SU-DHL-6 (cell line): ENCODE measurements around the gene SLC1A5.
A peak's percentile ranks its signal among the peaks of the same experiment; 100 is the strongest.

ENCODE experiments used
- H2AFZ ChIP-seq: fragments of 200-600 bp; sonication (generic); 2 replicates; pipeline ENCODE4 v1.6.1; 2014; ENCODE audit warnings: low read depth, mild to moderate bottlenecking, moderate library complexity, mixed read lengths, antibody characterized with exemption, low read length; ENCODE audit not compliant: severe bottlenecking
- H3F3A ChIP-seq: fragments of 200-600 bp; shearing (Covaris generic); 2 replicates; pipeline ENCODE4 v1.6.0; 2016; ENCODE audit warnings: antibody characterized with exemption, mild to moderate bottlenecking; ENCODE audit not compliant: insufficient read depth
- H3K27ac ChIP-seq: fragments of 200-600 bp; sonication (generic); 2 replicates; pipeline ENCODE4 v1.5.1; 2016; ENCODE audit warnings: low read depth, mild to moderate bottlenecking, low read length, moderate library complexity, mixed read lengths
- H3K27me3 ChIP-seq: fragments of 200-600 bp; sonication (generic), shearing (Covaris generic); 2 replicates; pipeline ENCODE4 v1.6.0; 2014; ENCODE audit warnings: mild to moderate bottlenecking, low read length
- H3K36me3 ChIP-seq: fragments of 200-600 bp; sonication (generic); 2 replicates; pipeline ENCODE4 v1.6.1; 2014; ENCODE audit warnings: mild to moderate bottlenecking, low read length, mixed read lengths
- H3K4me2 ChIP-seq: fragments of 300-600, 200-600 bp; shearing (Covaris generic), sonication (generic); 2 replicates; pipeline ENCODE4 v1.6.0; 2014; ENCODE audit warnings: low read length, low read depth, mild to moderate bottlenecking; ENCODE audit not compliant: poor library complexity, severe bottlenecking
- H3K4me3 ChIP-seq: fragments of 200-600 bp; sonication (generic); 2 replicates; pipeline ENCODE4 v1.5.1; 2014; ENCODE audit warnings: antibody characterized with exemption, low read length, mild to moderate bottlenecking, mixed read lengths; ENCODE audit not compliant: insufficient read depth, poor library complexity, severe bottlenecking
- H3K79me2 ChIP-seq: fragments of 200-600 bp; sonication (generic); 2 replicates; pipeline ENCODE4 v1.6.1; 2014; ENCODE audit warnings: mild to moderate bottlenecking, low read length, moderate library complexity; ENCODE audit not compliant: insufficient read depth
- H3K9ac ChIP-seq: fragments of 200-600 bp; sonication (generic); 2 replicates; pipeline ENCODE4 v1.7.0; 2014; ENCODE audit warnings: mild to moderate bottlenecking, low read length
- H3K9me2 ChIP-seq: fragments of 200-600 bp; sonication (generic); replicated peaks from 2 replicates; pipeline ENCODE4 v1.6.1; 2014; ENCODE audit warnings: low read length; ENCODE audit not compliant: insufficient read depth
- H3K9me3 ChIP-seq: fragments of 200-600 bp; sonication (generic); 2 replicates; pipeline ENCODE4 v1.6.1; 2014; ENCODE audit warnings: low read length, mixed read lengths; ENCODE audit not compliant: insufficient read depth
- H4K20me1 ChIP-seq: fragments of 200-600 bp; sonication (generic); 2 replicates; pipeline ENCODE4 v1.6.1; 2014; ENCODE audit warnings: low read depth, mild to moderate bottlenecking, antibody characterized with exemption, low read length, moderate library complexity, mixed read lengths
- CTCF ChIP-seq: fragments of 200-600 bp; sonication (generic); IDR thresholded peaks from one replicate; pipeline ENCODE4 v1.5.1; 2017; ENCODE audit warnings: antibody characterized with exemption, mild to moderate bottlenecking, low read length, moderate library complexity; ENCODE audit not compliant: insufficient read depth, poor library complexity, severe bottlenecking
- EZH2phosphoT487 ChIP-seq: fragments of 200-600 bp; sonication (generic), shearing (Covaris generic); conservative IDR thresholded peaks from 2 replicates; pipeline ENCODE4 v1.6.1; 2018; ENCODE audit warnings: mild to moderate bottlenecking, antibody characterized with exemption, low read length, moderate library complexity, mixed read lengths

Gene SLC1A5

GRCh38 chr19:46821512-46822409 lies 33.4 kb upstream of the SLC1A5 start:
- TF ChIP-seq EZH2phosphoT487 (no peak), CTCF (no peak)

GRCh38 chr19:46818812-46819211 lies 30.4 kb upstream of the SLC1A5 start:
- no peak overlapping the region for H3K4me3 ChIP-seq
- no peaks in the 10 kb centered on the region for H3K36me3 ChIP-seq
- H4K20me1 ChIP-seq: no peaks in the 10 kb centered on the region
- no peaks in the 10 kb centered on the region for H3K9me3 ChIP-seq
- H2AFZ ChIP-seq: no peak overlapping the region
- H3K4me2 ChIP-seq: no peak overlapping the region
- no peak overlapping the region for H3K9ac ChIP-seq
- H3K27ac ChIP-seq: no peak overlapping the region
- H3K9me2 ChIP-seq: no peaks in the 10 kb centered on the region
- H3F3A ChIP-seq: no peaks in the 10 kb centered on the region
- no peaks in the 10 kb centered on the region for H3K27me3 ChIP-seq
- no peaks in the 10 kb centered on the region for H3K79me2 ChIP-seq
- TF ChIP-seq CTCF (no peak), EZH2phosphoT487 (no peak)

More at GRCh38 chr19:46821512-46822409, 33.4 kb upstream of the SLC1A5 start:
- H3K27ac ChIP-seq: peak overlapping the region; percentile 75
- no peaks in the 10 kb centered on the region for H3K36me3 ChIP-seq
- peaks cover 16% of the 10 kb centered on the region for H3F3A ChIP-seq
- no peak overlapping the region for H3K4me3 ChIP-seq
- H2AFZ ChIP-seq: no peak overlapping the region
- no peaks in the 10 kb centered on the region for H3K9me3 ChIP-seq
- peak overlapping the region; percentile 34 for H3K4me2 ChIP-seq
- no peaks in the 10 kb centered on the region for H3K9me2 ChIP-seq
- peak overlapping the region; percentile 28; the same call in 1 of the 2 replicates for H3K9ac ChIP-seq
- no peaks in the 10 kb centered on the region for H4K20me1 ChIP-seq
- H3K79me2 ChIP-seq: no peaks in the 10 kb centered on the region
- H3K27me3 ChIP-seq: no peaks in the 10 kb centered on the region

GRCh38 chr19:46815833-46816627 lies 27.6 kb upstream of the SLC1A5 start:
- Histone ChIP-seq H3K4me3 (no peak overlapping the region), H3K27me3 (no peaks in the 10 kb centered on the region), H3K4me2 (no peak overlapping the region), H3K9ac (no peak overlapping the region), H3K36me3 (no peaks in the 10 kb centered on the region), H3F3A (no peaks in the 10 kb centered on the region), H3K9me2 (no peaks in the 10 kb centered on the region), H3K79me2 (no peaks in the 10 kb centered on the region), H3K9me3 (no peaks in the 10 kb centered on the region), H3K27ac (no peak overlapping the region), H2AFZ (no peak overlapping the region), H4K20me1 (no peaks in the 10 kb centered on the region)
- TF ChIP-seq CTCF (no peak), EZH2phosphoT487 (no peak)
